ENCODE data around the gene EYS. TPM values are rescaled to one million over a fixed set of nuclear protein-coding genes. Genes with fewer than 3 reads are reported as not detected.

EYS gene
- total RNA-seq, 1 donor from 2014 or later, result not detected

DNA sequence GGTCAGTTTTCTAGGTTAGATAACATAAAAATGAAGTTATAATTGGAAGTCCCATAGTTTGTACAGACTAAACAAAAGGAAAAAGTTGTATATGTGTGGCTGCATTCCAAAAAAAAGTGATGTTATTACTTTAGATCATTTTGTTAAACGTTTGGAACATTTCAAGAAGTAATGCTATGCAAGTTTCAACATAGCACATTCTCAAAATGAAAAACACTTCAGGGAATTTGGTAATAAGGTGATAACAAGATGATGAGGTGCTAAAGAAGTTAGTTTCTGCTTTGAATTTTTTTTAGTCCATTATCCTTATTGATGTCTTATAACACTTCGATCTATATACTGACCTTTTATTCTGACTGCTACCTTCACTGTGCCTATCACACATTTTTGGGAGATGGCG, 1820.7 kb downstream of the EYS start:
- no peak for DNase-seq (ENCODE audit: low spot score in 2 of 2)
- no peak overlapping the region for H3K27ac ChIP-seq
- intact Hi-C loops (cut with DNase I), result no loop called here
- no peak overlapping the region for H3K4me3 ChIP-seq
- H3K36me3 ChIP-seq, result no peaks in the 10 kb centered on the region
- TF ChIP-seq, protein P1, sequence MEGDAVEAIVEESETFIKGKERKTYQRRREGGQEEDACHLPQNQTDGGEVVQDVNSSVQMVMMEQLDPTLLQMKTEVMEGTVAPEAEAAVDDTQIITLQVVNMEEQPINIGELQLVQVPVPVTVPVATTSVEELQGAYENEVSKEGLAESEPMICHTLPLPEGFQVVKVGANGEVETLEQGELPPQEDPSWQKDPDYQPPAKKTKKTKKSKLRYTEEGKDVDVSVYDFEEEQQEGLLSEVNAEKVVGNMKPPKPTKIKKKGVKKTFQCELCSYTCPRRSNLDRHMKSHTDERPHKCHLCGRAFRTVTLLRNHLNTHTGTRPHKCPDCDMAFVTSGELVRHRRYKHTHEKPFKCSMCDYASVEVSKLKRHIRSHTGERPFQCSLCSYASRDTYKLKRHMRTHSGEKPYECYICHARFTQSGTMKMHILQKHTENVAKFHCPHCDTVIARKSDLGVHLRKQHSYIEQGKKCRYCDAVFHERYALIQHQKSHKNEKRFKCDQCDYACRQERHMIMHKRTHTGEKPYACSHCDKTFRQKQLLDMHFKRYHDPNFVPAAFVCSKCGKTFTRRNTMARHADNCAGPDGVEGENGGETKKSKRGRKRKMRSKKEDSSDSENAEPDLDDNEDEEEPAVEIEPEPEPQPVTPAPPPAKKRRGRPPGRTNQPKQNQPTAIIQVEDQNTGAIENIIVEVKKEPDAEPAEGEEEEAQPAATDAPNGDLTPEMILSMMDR (IDR thresholded peaks at IDR 0.05), result no peak
- no peaks in the 10 kb centered on the region for H3K9me3 ChIP-seq
- no peaks in the 10 kb centered on the region for H3K4me1 ChIP-seq
- no peaks in the 10 kb centered on the region for H3K27me3 ChIP-seq

DNA sequence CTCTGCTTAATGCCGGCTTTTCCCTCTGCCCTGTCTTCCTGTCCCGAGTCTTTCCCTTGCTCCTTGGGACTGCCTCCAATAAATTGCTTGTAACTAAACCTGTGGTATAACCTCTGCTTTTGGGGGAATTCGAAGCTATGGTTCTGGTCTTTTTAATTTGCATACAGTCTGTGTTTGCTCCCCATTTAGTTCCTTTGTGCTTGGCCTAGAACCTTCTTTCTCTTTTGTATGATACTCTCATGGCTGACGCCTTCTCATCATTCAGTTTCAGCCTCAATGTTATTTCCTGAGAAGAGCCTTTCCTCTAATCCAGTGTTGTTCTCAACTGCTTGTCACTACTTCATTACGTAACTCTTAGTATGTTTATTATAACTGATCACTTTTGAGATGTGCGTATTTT, 1823.4 kb downstream of the EYS start:
- intact Hi-C loops (cut with DNase I), result no loop called here
- no peaks in the 10 kb centered on the region for H3K27me3 ChIP-seq
- TF ChIP-seq, protein P1 (IDR thresholded peaks at IDR 0.05), result no peak
- H3K4me1 ChIP-seq, result no peaks in the 10 kb centered on the region
- no peak overlapping the region for H3K27ac ChIP-seq
- no peak overlapping the region for H3K4me3 ChIP-seq
- no peak for DNase-seq (ENCODE audit: low spot score in 2 of 2)
- no peaks in the 10 kb centered on the region for H3K36me3 ChIP-seq
- peaks cover 0 to 4% of the 10 kb centered on the region in 2 donors for H3K9me3 ChIP-seq

DNA sequence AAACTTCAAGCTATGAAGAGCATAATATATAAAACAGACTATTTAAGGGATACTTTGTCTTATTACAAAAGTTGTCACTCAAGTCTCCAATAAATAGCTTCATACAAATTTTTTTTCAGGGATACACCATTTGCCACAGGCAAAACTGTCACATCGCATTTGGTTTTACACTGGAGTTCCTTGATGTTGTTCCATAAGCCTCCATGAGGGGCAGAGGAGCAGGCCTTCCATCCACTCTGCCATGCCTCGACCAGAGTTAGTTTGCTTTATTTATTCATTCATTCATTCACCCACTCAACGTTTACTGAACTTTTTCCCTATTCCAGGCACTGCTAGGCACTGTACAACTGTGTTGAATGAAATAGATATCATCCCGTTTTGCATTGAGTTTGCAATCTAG, 1824.8 kb downstream of the EYS start:
- Histone ChIP-seq H3K4me1 (no peaks in the 10 kb centered on the region), H3K27me3 (no peaks in the 10 kb centered on the region), H3K27ac (no peak overlapping the region), H3K9me3 (peaks cover 0 to 7% of the 10 kb centered on the region in 2 donors), H3K4me3 (no peak overlapping the region), H3K36me3 (no peaks in the 10 kb centered on the region)
- intact Hi-C loops (cut with DNase I), result no loop called here
- DNase-seq (ENCODE audit: low spot score in 2 of 2), result no peak
- TF ChIP-seq, protein P1 (IDR thresholded peaks at IDR 0.05), result no peak

DNA sequence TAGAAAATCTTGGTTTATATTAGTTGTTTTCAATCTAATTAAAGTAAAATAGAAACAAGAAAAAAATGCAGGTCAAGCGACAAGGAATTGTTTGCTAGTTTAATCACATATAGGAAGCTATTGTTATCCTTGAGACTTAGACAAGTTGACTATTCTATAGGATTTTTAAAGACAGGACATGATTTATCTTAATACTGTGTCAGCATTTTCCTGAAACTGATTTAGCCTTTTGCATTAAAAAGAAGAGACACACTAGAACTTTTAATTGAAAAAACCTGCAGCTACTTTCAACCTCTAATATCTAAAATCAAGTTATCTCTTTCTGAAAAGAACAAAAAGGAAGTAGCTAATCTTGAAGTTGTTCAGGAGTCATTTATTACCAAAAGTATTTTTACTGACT, 1825.2 kb downstream of the EYS start:
- intact Hi-C loops (cut with DNase I), result no loop called here
- TF ChIP-seq, protein P1 (IDR thresholded peaks at IDR 0.05), result no peak
- H3K27me3 ChIP-seq, result no peaks in the 10 kb centered on the region
- H3K4me3 ChIP-seq, result no peak overlapping the region
- H3K36me3 ChIP-seq, result no peaks in the 10 kb centered on the region
- no peak overlapping the region for H3K27ac ChIP-seq
- H3K4me1 ChIP-seq, result no peaks in the 10 kb centered on the region
- H3K9me3 ChIP-seq, result peaks cover 0 to 7% of the 10 kb centered on the region in 2 donors
- no peak for DNase-seq (ENCODE audit: low spot score in 2 of 2)

DNA sequence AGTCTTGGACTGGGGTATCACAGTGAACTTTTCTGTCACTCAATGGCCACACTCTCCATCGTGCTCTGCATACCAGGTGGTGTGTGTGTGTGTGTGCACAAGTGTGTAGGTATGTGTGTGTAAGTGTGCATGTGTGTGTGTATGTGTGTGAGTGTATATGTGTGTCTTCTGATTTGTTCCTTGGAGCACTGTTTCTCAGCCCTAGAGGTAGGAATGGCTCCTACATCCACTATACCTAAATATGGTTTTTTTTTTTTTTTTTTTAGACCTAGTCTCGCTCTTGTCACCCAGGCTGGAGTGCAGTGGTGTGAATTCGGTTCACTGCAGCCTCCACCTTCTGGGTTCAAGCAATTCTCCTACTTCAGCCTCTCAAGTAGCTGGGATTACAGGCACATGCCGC, 1834.8 kb downstream of the EYS start:
- Histone ChIP-seq H3K4me1 (no peaks in the 10 kb centered on the region), H3K9me3 (no peaks in the 10 kb centered on the region), H3K27ac (no peak overlapping the region), H3K4me3 (no peak overlapping the region), H3K36me3 (no peaks in the 10 kb centered on the region), H3K27me3 (no peaks in the 10 kb centered on the region)
- intact Hi-C loops (cut with DNase I), result no loop called here
- TF ChIP-seq, protein P1 (IDR thresholded peaks at IDR 0.05), result no peak
- no peak for DNase-seq (ENCODE audit: low spot score in 2 of 2)

DNA sequence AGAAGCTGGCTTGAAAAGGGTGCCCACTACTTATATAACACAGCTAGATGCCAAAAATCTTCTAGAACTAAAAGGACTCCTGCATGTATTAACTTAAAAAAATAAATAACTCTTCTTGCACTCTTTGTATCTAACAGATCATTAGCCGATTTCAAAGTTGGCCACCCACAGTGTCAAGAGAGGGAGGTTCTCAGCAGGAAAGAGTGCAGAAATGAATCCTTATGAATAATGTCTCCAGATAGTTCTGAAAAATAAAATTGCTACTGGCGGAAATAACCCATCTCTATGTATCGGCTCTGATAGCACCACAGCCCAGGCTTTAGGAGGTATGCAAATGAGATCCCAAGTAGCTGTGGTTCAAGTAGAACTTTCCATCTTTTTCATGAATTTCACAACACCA, 1838.7 kb downstream of the EYS start:
- Histone ChIP-seq H3K4me3 (no peak overlapping the region), H3K9me3 (no peaks in the 10 kb centered on the region), H3K27ac (no peak overlapping the region), H3K36me3 (no peaks in the 10 kb centered on the region), H3K4me1 (no peaks in the 10 kb centered on the region), H3K27me3 (no peaks in the 10 kb centered on the region)
- intact Hi-C loops (cut with DNase I), result no loop called here
- TF ChIP-seq, protein P1 (IDR thresholded peaks at IDR 0.05), result no peak
- DNase-seq (ENCODE audit: low spot score in 2 of 2), result no peak

Measured in ascending aorta (tissue), 2 donors.